GM12801 (cell line): Measurements from ENCODE around the gene SPON1.

Experiments used
- TF ChIP-seq, protein P1 (sequence below): IDR thresholded peaks from one replicate; pipeline ENCODE4 v1.5.1; 2011; ENCODE audit warnings: control low read depth; ENCODE audit not compliant: insufficient read length; ENCODE audit errors: extremely low read depth

SPON1 gene

DNA sequence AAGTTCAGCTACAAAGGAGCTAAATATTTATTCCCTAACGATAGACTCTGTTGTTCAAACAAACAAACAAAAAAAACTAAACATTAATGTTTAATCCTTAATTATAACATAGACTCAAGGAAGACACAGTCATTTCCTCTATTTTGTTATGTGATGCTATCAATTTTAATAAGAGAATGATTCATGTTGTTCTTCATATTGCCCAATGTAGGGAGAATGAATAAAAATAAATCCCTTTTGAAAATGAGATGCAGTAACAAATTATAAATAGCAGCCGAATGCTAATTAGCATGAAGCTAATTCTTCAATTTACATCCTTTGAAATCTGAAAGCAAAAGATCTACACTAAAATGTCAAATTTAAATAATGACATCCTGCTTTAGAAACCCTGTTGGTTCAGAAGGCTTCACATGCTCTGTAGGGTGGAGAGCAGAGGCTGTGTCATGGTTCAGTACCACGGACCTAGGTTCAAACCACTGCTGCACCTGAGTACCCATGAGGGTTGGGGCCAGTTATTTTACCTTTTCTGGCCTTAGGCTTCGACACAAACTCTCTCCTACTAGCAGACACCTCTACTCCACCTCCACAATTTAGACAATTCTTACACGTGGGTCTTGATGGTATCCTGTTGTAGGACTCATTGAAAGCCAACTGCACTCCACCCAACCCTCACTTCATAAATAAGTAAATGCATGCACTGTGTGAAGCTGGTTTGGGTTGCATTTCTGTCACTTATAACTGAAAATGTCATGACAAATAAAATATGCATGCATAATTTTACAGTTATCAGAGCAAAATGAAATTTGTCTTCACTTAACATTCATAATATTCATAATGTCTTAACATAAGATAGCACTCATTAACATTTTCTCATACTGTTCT, 307.4 kb downstream of the SPON1 start:
- TF ChIP-seq, protein P1, sequence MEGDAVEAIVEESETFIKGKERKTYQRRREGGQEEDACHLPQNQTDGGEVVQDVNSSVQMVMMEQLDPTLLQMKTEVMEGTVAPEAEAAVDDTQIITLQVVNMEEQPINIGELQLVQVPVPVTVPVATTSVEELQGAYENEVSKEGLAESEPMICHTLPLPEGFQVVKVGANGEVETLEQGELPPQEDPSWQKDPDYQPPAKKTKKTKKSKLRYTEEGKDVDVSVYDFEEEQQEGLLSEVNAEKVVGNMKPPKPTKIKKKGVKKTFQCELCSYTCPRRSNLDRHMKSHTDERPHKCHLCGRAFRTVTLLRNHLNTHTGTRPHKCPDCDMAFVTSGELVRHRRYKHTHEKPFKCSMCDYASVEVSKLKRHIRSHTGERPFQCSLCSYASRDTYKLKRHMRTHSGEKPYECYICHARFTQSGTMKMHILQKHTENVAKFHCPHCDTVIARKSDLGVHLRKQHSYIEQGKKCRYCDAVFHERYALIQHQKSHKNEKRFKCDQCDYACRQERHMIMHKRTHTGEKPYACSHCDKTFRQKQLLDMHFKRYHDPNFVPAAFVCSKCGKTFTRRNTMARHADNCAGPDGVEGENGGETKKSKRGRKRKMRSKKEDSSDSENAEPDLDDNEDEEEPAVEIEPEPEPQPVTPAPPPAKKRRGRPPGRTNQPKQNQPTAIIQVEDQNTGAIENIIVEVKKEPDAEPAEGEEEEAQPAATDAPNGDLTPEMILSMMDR: no peak

DNA sequence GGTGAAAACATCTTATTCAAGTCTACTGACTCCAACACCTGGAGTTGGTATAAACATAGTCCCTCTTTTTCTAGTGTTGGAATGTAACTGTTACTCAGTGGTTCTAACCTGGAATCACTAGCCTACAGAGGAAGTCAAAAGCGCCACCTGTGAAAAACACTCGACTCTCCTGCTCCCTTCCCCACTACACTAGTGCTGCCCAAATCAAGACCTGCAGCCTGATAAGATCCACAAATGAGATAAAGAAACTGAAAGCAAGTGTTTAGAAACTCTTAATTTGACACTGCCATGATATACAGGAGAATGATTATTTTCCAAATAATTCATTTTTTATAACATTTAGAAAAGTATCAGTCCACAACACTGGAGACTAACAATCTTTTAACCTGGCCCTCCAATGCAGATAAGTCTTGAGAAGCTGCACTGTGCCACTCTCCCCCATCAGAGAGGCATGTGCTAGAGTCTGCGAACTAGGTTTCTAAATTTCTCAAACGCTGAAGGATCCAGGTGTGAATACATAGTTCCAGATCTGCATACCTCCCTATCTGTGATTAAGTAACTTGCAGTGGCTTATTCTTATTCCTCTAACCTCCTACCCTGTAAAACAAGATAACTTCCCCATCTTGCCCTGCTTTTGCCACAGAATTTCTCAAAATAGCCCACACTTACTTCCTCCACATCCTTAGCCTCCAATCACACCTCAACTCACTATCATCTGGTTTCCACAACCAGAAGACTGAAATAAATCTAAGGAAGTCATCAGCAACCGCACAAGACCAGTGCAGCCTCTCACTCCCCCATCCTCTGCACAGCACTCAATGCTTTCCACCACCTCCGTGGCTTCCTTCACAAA, 308.4 kb downstream of the SPON1 start:
- TF ChIP-seq, protein P1: no peak

DNA sequence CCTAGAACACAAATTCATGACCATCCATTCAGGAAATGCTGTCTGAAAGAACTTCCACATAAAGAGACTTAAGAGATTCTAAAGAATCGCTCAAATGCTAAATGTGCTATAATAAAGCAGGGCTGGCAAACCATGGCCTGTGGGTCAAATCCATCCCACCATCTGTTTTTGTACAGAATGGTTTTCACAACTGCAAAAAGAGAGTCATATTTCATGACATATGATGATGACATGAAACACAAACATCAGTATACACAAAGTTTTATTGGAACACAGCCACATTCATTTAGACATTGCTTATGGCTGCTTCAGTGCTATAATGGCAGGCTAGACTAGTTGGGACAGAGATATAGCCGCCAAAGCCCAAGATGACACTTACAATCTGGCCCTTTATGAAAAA, 311.4 kb downstream of the SPON1 start:
- TF ChIP-seq, protein P1: no peak

DNA sequence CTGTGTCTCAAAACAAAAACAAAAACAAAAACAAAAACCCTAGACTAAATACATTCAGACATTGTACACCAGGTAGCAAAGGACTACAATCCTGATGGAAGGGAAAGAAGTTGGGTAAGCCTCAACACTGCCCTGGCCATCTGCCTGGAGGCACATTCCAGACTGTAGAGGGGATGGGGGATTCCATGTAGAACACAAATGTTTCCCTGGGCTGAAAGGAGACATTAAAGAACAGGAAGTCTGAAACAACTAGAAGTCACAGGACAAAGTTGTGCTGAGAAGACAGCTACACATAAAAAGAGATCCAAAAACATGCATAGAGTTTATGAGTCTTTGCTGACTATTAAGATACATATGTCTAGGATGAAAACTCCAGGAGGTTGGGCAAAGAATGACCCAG, 312.6 kb downstream of the SPON1 start:
- TF ChIP-seq, protein P1: no peak

DNA sequence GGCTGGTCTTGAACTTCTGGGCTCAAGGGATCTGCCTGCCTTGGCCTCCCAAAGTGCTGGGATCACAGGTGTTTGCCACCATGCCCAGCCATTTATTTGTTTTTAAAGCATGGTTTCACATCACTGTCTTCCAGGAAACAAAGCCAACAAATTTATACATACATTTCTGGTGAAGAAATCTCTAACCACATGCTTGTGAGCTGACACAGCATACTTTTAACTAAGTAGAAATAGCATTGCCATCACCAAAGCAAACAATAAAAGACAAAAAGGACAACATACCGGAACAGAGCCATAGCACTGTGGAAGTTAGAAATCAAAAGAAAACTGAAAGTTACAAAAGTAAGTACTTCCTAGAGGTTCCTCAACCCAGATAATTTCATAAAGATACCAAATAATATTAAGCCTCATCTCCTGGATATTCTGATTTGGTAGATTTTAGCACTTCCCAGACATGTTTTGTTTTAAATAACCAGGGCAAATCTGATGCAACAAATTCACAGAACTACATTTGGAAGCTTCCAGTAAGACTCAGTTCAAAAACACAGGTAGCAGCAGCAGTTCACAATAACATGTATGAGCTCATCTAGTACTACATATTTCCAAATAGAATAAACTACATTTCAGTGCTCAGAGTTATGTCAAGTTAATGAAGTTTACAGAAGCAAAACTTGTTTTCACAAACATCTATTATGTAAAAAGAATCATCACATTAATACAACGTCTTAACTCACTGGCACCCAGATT, 325.8 kb downstream of the SPON1 start:
- TF ChIP-seq, protein P1: no peak

DNA sequence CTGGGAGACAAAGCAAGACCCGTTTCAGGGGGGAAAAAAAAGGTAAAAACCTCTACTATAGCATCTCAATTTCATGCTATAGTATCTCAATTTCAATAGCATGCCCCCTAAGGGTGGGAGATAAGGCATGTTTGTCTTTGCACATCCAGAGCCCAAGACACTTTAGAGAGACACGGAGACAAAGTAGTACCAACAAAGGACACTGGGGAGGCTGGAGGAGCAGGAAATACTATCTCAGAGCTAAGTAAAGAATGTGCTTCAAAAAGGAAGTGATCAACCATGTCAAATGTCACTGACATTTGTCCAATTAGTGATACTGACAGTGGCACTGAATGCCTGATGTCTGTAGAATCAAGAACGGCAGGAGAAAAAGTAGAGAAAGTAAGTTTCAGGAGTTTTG, 327.9 kb downstream of the SPON1 start:
- TF ChIP-seq, protein P1: no peak

DNA sequence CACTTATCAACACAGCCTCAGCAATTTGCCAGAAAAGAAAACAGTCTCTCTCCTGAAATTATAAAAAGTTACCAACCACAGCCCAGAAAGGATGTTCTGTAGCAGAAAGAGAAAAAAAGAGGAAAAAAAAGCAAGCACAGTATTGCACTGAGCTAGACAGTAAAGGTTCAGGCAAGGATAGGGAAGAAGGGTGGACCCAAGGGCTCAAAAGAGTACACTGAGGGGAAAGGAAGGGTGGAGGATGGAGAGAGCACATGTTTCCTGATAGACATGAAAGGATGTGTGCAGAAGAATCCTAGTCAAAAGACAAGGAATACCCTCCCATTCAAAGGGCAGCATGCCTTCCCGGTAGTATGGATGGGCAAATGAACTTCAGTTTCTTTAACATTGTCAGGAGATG, 337.4 kb downstream of the SPON1 start:
- TF ChIP-seq, protein P1: no peak
